Pericardium fibroblast (primary cell): Measurements from ENCODE around the gene CDC42EP4. TPM values are rescaled to one million over a fixed set of nuclear protein-coding genes. Genes with fewer than 3 reads are reported as not detected.

ENCODE experiments used
- total RNA-seq: library from RNA; depleted of rRNA; stranded (reverse); fragments of >200 nt; gene quantifications from 2 replicates; pipeline ENCODE4 v1.2.3, GENCODE V29; 2015

CDC42EP4 gene, protein sequence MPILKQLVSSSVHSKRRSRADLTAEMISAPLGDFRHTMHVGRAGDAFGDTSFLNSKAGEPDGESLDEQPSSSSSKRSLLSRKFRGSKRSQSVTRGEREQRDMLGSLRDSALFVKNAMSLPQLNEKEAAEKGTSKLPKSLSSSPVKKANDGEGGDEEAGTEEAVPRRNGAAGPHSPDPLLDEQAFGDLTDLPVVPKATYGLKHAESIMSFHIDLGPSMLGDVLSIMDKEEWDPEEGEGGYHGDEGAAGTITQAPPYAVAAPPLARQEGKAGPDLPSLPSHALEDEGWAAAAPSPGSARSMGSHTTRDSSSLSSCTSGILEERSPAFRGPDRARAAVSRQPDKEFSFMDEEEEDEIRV
- total RNA-seq, result 47.5 and 54.7 TPM in 2 replicates

DNA sequence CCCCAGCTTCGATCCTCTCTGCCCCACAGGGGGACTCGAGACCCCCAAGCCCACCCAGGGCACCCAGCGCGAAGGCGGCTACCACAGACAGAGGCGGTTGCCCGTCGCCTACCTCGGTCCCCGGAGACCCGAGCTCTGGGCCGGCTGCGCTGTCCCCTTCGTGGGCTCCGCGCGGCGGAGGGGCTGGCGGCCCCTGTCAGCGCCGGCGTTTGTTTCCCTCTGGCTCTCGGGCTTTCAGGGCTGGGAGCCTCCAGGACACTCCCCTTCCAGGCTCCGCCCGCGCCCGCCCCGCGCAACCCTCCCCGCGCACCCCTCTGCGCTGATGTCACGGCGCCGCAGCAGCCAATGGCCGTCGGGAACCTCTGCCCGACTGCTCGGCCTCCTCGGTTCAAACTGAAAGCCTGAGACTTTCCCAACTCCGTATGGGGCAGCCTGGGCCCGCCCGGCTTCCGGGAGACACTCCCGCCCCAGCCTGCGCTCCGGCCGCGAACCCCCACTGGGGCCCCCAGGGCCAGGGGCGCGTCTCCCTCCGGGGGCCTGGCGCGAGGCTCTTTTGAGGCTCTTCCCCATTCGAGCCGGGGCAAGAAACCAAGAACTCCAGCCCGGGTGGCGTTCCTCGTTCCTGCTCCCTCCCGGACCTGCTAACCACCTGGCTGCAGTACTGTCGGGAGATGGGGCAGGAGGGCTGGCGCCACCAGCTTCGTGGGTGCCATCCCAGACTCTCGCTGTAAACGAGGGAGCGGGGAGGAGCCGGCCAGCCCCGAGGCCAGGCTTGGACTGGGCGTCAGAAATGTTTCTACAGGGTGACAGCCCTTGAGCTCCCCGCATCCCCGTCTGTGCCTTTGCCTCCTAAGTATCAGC is at the start of gene CDC42EP4:
Gene CDC42EP4, minus strand, starts transcription at position 221 of the 861 bp plus-strand sequence. CDS start 25,501 bp downstream, outside the sequence.

DNA sequence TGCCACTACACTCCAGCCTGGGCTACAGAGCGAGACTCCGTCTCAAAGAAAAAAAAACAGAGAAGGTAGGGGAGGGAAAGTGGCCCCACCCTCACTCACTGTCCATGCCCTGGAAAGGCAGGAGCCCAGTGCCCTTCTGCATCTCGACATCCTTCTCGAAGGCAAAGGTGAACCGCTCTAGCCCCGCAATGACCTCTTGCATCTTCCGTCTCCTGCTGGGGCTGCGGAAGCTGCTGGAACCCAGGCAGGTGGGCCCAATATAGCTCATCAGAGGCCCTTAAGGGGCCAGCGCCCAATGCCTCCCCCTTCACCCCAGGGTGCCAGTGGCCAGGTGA is 50.2 kb downstream of the CDC42EP4 start, which contains the start of gene CPSF4L:
Gene CPSF4L, minus strand, starts transcription at position 264 of the 335 bp plus-strand sequence. Its CDS starts 62 bp downstream, at position 202.

Other genes starting within 250 kb of the CDC42EP4 start
- 11.8 and 16.9 TPM in 2 replicates for gene SLC39A11, start 219.3 kb downstream of the CDC42EP4 start, total RNA-seq
- gene SSTR2, start 147.0 kb downstream of the CDC42EP4 start, total RNA-seq, result under 0.01 TPM in 1 of 2 replicates, not detected in the other
- gene COG1, start 118.9 kb downstream of the CDC42EP4 start, total RNA-seq, result 15.6 and 18.7 TPM in 2 replicates
- gene CPSF4L, start 50.1 kb downstream of the CDC42EP4 start, total RNA-seq, result not detected in 2 replicates